HEK293 (cell line): ENCODE measurements around the gene LARGE1.

Experiments used
- CTCF ChIP-seq: fragments of 450-650 bp; formaldehyde crosslinking; IDR thresholded peaks from 2 replicates; pipeline ENCODE4 v1.5.1; 2016; ENCODE audit warnings: missing biosample characterization, missing genetic modification characterization
- OVOL3 ChIP-seq: fragments of 450-650 bp; formaldehyde crosslinking; IDR thresholded peaks from 2 replicates; pipeline ENCODE4 v1.5.1; 2016; ENCODE audit warnings: missing biosample characterization, missing genetic modification characterization
- YY1 ChIP-seq: fragments of 450-650 bp; formaldehyde crosslinking; IDR thresholded peaks from 2 replicates; pipeline ENCODE4 v1.5.1; 2018; ENCODE audit warnings: missing biosample characterization, missing genetic modification characterization
- ZBTB17 ChIP-seq: fragments of 450-650 bp; formaldehyde crosslinking; IDR thresholded peaks from 2 replicates; pipeline ENCODE4 v1.5.1; 2016; ENCODE audit warnings: missing biosample characterization, missing genetic modification characterization
- ZBTB48 ChIP-seq: fragments of 450-650 bp; formaldehyde crosslinking; IDR thresholded peaks from 2 replicates; pipeline ENCODE4 v1.5.1; 2016; ENCODE audit warnings: missing biosample characterization, missing genetic modification characterization
- ZBTB8A ChIP-seq: fragments of 450-650 bp; formaldehyde crosslinking; IDR thresholded peaks from 2 replicates; pipeline ENCODE4 v1.5.1; 2016; ENCODE audit warnings: missing biosample characterization, missing genetic modification characterization
- ZNF140 ChIP-seq: fragments of 450-650 bp; formaldehyde crosslinking; IDR thresholded peaks from 2 replicates; pipeline ENCODE4 v1.5.1; 2016; ENCODE audit warnings: missing biosample characterization, missing genetic modification characterization
- ZNF248 ChIP-seq: fragments of 450-650 bp; formaldehyde crosslinking; IDR thresholded peaks from 2 replicates; pipeline ENCODE4 v1.5.1; 2017; ENCODE audit warnings: missing biosample characterization, missing genetic modification characterization
- ZNF274 ChIP-seq, 2 experiments: fragments of 200-500 bp in 1 of 2; fragments of 450-650 bp in 1 of 2; sonication (Bioruptor generic) in 1 of 2; formaldehyde crosslinking in 1 of 2; IDR thresholded peaks; 2 replicates each; pipeline versions ENCODE4 v1.5.1 to v1.6.1; 2014 to 2016; ENCODE audit warnings: borderline replicate concordance in 1 of 2, inconsistent platforms in 1 of 2, low read length in 1 of 2, missing biosample characterization in 1 of 2, missing genetic modification characterization in 1 of 2
- ZNF785 ChIP-seq: fragments of 450-650 bp; formaldehyde crosslinking; IDR thresholded peaks from 2 replicates; pipeline ENCODE4 v1.5.1; 2016; ENCODE audit warnings: missing biosample characterization, missing genetic modification characterization
- ZSCAN18 ChIP-seq: fragments of 450-650 bp; formaldehyde crosslinking; IDR thresholded peaks from 2 replicates; pipeline ENCODE4 v1.5.1; 2016; ENCODE audit warnings: missing biosample characterization, missing genetic modification characterization

GRCh38 chr22:33902073-33902472 is 18.2 kb downstream of the LARGE1 start:
- TF ChIP-seq ZNF785 (tag by site-specific recombination), result no peak
- TF ChIP-seq ZNF274 (IDR thresholded peaks at IDR 0.05; ENCODE audit: low read length), result no peak
- TF ChIP-seq ZNF274 (tag by site-specific recombination; IDR thresholded peaks at IDR 0.05; ENCODE audit: borderline replicate concordance), result no peak
- no peak for TF ChIP-seq CTCF (tag by site-specific recombination)
- no peak for TF ChIP-seq ZSCAN18
- no peak for TF ChIP-seq ZBTB17 (tag by site-specific recombination)
- TF ChIP-seq OVOL3 (tag by site-specific recombination), result no peak
- TF ChIP-seq ZNF140 (tag by site-specific recombination), result no peak
- TF ChIP-seq ZBTB8A (tag by site-specific recombination), result no peak
- TF ChIP-seq ZBTB48 (tag by site-specific recombination), result no peak
- no peak for TF ChIP-seq ZNF248
- no peak for TF ChIP-seq YY1 (tag by site-specific recombination)
